Measurements from ENCODE around the gene IFT57.

GRCh38 chr3:108180194-108180593 is 42.0 kb downstream of the IFT57 start:
- TF ChIP-seq FOXA1 (IDR thresholded peaks at IDR 0.05) (no peak), SP1 (IDR thresholded peaks at IDR 0.05) (no peak), FOXM1 (IDR thresholded peaks at IDR 0.05; ENCODE audit: borderline replicate concordance) (no peak), SUZ12 (IDR thresholded peaks at IDR 0.05) (no peak), TARDBP (IDR thresholded peaks at IDR 0.05) (no peak), ARNT (IDR thresholded peaks at IDR 0.05) (no peak), L3MBTL2 (conservative IDR thresholded peaks at IDR 0.05) (no peak), BHLHE40 (IDR thresholded peaks at IDR 0.05; ENCODE audit: borderline replicate concordance) (no peak)
- TF ChIP-seq, protein P1, sequence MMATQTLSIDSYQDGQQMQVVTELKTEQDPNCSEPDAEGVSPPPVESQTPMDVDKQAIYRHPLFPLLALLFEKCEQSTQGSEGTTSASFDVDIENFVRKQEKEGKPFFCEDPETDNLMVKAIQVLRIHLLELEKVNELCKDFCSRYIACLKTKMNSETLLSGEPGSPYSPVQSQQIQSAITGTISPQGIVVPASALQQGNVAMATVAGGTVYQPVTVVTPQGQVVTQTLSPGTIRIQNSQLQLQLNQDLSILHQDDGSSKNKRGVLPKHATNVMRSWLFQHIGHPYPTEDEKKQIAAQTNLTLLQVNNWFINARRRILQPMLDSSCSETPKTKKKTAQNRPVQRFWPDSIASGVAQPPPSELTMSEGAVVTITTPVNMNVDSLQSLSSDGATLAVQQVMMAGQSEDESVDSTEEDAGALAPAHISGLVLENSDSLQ (IDR thresholded peaks at IDR 0.05): no peak

Measured in HEK293T (cell line).